ENCODE results near the gene RTP3. TPM values are rescaled to one million over a fixed set of nuclear protein-coding genes. Genes with fewer than 3 reads are reported as not detected.

RTP3 gene
- total and polyA plus RNA-seq, 4 donors: 1.0 to 61.7 (median 26.6) TPM

DNA sequence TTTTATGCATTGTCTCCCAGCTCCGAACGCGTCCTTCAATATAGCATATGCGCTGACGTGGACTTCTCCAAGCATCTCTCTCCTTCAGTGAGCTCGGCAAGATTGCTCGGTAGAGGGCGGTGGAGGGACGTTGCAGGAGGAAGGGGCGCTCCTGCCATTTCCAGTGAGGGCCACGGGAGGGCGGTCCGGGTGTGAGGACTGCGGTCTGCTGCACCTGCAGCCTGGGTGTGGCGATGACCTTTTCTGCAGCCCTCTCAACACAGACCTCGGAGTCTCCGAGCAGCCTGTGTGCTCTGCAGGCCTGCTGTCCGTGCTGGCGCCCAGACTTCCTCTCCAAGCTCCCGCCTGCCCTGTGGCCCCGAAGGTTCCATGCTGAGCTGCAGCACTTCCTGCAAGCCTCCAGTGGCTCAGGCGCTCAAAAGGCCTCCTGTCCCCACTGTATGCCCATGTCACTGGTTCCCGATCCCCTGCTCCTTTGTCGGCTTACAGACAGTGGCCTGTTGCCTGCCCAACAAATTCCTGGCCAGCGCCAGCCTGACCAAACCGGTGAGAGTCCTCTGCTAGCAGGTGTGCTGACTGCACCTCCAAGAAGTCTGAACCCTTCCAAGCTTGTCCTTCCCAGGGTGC, 8.9 kb upstream of the RTP3 start:
- peak; percentile 96 for DNase-seq (ENCODE audit: low spot score)
- H3K4me1 ChIP-seq (ENCODE audit: control insufficient read depth in 4 of 4, insufficient read depth in 4 of 4, low read length in 3 of 4): peaks cover 2 to 39% (median 34%) of the 10 kb centered on the region in 4 donors
- H3K27ac ChIP-seq (ENCODE audit: low read depth in 1 of 2, low read length in 2 of 2): no peak overlapping the region
- H3K4me3 ChIP-seq (ENCODE audit: low read depth in 1 of 3, low read length in 3 of 3): no peak overlapping the region
- TF ChIP-seq, protein P1, sequence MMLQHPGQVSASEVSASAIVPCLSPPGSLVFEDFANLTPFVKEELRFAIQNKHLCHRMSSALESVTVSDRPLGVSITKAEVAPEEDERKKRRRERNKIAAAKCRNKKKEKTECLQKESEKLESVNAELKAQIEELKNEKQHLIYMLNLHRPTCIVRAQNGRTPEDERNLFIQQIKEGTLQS (IDR thresholded peaks at IDR 0.05): no peak
- TF ChIP-seq HNF4A (conservative IDR thresholded peaks at IDR 0.05) (peak; percentile 27 to 53), HNF4G (IDR thresholded peaks at IDR 0.05) (no peak), YY1 (IDR thresholded peaks at IDR 0.05) (peak; percentile 33), JUND (IDR thresholded peaks at IDR 0.05) (no peak), SP1 (IDR thresholded peaks at IDR 0.05) (peak; percentile 30), RXRA (IDR thresholded peaks at IDR 0.05) (peak; percentile 54 to 85), NR2F2 (IDR thresholded peaks at IDR 0.05) (no peak), EGR1 (IDR thresholded peaks at IDR 0.05; ENCODE audit: low read depth in 2 of 2) (no peak), FOXA1 (IDR thresholded peaks at IDR 0.05) (no peak), GABPA (IDR thresholded peaks at IDR 0.05 in 1 of 2, conservative IDR thresholded peaks at IDR 0.05 in 1 of 2) (no peak), TAF1 (conservative IDR thresholded peaks at IDR 0.05) (no peak), RAD21 (IDR thresholded peaks at IDR 0.05) (peak; percentile 100), FOXA2 (IDR thresholded peaks at IDR 0.05) (no peak)
- TF ChIP-seq, protein P2, sequence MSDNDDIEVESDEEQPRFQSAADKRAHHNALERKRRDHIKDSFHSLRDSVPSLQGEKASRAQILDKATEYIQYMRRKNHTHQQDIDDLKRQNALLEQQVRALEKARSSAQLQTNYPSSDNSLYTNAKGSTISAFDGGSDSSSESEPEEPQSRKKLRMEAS (IDR thresholded peaks at IDR 0.05): no peak
- TF ChIP-seq, protein P3, sequence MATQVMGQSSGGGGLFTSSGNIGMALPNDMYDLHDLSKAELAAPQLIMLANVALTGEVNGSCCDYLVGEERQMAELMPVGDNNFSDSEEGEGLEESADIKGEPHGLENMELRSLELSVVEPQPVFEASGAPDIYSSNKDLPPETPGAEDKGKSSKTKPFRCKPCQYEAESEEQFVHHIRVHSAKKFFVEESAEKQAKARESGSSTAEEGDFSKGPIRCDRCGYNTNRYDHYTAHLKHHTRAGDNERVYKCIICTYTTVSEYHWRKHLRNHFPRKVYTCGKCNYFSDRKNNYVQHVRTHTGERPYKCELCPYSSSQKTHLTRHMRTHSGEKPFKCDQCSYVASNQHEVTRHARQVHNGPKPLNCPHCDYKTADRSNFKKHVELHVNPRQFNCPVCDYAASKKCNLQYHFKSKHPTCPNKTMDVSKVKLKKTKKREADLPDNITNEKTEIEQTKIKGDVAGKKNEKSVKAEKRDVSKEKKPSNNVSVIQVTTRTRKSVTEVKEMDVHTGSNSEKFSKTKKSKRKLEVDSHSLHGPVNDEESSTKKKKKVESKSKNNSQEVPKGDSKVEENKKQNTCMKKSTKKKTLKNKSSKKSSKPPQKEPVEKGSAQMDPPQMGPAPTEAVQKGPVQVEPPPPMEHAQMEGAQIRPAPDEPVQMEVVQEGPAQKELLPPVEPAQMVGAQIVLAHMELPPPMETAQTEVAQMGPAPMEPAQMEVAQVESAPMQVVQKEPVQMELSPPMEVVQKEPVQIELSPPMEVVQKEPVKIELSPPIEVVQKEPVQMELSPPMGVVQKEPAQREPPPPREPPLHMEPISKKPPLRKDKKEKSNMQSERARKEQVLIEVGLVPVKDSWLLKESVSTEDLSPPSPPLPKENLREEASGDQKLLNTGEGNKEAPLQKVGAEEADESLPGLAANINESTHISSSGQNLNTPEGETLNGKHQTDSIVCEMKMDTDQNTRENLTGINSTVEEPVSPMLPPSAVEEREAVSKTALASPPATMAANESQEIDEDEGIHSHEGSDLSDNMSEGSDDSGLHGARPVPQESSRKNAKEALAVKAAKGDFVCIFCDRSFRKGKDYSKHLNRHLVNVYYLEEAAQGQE (IDR thresholded peaks at IDR 0.05): no peak
- TF ChIP-seq, protein P4, sequence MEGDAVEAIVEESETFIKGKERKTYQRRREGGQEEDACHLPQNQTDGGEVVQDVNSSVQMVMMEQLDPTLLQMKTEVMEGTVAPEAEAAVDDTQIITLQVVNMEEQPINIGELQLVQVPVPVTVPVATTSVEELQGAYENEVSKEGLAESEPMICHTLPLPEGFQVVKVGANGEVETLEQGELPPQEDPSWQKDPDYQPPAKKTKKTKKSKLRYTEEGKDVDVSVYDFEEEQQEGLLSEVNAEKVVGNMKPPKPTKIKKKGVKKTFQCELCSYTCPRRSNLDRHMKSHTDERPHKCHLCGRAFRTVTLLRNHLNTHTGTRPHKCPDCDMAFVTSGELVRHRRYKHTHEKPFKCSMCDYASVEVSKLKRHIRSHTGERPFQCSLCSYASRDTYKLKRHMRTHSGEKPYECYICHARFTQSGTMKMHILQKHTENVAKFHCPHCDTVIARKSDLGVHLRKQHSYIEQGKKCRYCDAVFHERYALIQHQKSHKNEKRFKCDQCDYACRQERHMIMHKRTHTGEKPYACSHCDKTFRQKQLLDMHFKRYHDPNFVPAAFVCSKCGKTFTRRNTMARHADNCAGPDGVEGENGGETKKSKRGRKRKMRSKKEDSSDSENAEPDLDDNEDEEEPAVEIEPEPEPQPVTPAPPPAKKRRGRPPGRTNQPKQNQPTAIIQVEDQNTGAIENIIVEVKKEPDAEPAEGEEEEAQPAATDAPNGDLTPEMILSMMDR (IDR thresholded peaks at IDR 0.05; ENCODE audit: low read depth, low read length, missing input control): peak; percentile 100
- TF ChIP-seq, protein P5, sequence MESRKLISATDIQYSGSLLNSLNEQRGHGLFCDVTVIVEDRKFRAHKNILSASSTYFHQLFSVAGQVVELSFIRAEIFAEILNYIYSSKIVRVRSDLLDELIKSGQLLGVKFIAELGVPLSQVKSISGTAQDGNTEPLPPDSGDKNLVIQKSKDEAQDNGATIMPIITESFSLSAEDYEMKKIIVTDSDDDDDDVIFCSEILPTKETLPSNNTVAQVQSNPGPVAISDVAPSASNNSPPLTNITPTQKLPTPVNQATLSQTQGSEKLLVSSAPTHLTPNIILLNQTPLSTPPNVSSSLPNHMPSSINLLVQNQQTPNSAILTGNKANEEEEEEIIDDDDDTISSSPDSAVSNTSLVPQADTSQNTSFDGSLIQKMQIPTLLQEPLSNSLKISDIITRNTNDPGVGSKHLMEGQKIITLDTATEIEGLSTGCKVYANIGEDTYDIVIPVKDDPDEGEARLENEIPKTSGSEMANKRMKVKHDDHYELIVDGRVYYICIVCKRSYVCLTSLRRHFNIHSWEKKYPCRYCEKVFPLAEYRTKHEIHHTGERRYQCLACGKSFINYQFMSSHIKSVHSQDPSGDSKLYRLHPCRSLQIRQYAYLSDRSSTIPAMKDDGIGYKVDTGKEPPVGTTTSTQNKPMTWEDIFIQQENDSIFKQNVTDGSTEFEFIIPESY (IDR thresholded peaks at IDR 0.05): no peak
- 10% methylated on average over 26 of the region's 26 CpGs for WGBS
- no peak overlapping the region for H3K9ac ChIP-seq (ENCODE audit: low read depth in 1 of 2, low read length in 2 of 2)
- H3K9me3 ChIP-seq (ENCODE audit: control insufficient read depth in 4 of 4, low read length in 3 of 4): no peaks in the 10 kb centered on the region
- no peaks in the 10 kb centered on the region for H3K27me3 ChIP-seq (ENCODE audit: control insufficient read depth in 4 of 4, insufficient read depth in 4 of 4, low read length in 3 of 4)
- H3K36me3 ChIP-seq (ENCODE audit: control insufficient read depth in 4 of 4, insufficient read depth in 3 of 4, low read depth in 1 of 4, low read length in 3 of 4): no peaks in the 10 kb centered on the region

All from liver (tissue), 9 donors.